HG02623 (cell line): ENCODE data around the gene CHMP1A.
"Not testable (repeated sequence)": the region's sequence is repeated elsewhere in the genome, so short reads cannot be mapped to it uniquely, and the experiment has no call there.

Source experiments
- ATAC-seq: cut with Tn5 transposase; IDR thresholded peaks from one replicate; pipeline ENCODE4 v1.9.1; 2021; ENCODE audit warnings: moderate library complexity; ENCODE audit not compliant: unreplicated experiment

Gene CHMP1A

GRCh38 chr16:89693289-89693731 is 35.8 kb upstream of the CHMP1A start:
- ATAC-seq = no peak

GRCh38 chr16:89691986-89692569 is 34.6 kb upstream of the CHMP1A start:
- ATAC-seq = no peak

DNA sequence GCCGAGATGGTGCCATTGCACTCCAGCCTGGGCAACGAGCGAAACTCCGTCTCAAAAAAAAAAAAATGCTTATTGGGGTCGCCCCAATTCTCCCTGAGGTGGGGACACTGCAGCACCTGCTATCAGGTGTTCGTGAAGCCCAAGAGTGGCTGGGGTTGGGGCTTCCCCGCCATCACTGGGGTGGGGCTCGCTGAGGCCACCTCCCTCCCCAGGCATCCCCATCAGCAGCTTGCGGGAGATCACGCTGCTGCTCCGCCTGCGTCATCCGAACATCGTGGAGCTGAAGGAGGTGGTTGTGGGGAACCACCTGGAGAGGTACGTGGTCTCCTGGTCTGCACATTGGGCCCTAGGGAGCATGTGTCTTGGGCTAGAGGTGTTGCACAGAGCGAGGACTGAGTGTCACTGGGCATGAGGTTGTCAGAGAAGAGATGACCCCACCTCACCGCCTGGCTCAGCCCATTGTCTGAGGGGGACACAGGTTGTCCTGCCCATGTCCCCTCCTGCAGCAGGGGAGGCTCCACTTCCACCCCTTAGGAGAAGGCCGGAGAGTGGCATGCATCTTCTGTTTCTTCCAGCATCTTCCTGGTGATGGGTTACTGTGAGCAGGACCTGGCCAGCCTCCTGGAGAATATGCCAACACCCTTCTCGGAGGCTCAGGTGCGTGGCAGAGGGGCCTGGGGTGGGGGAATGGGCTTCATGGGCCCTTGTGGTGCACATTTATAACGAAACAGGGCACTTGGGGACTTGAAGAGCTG is 33.9 kb upstream of the CHMP1A start:
- ATAC-seq = no peak

DNA sequence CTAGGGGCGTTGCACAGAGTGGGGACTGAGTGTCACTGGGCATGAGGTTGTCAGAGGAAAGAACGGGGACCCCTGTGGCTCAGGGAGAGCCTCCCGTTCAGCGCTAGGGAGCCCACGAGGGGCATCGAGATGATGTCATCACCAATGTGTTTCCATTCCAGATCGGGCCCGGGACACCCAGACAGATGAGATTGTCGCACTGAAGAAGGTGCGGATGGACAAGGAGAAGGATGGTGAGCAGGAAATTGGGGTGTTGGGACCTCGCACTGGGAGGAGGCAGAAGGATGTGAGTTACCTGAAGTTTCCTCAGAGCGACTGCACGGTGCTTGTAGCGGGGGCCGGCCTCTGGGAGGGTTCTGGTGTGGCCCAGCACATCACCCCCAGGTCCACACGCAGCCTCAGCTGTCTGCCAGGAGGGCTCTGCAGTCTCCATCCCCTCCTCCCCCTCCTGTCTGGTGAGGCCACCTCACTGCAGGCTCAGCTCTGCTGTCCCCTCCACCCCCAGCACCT is 32.9 kb upstream of the CHMP1A start:
- no peak for ATAC-seq

DNA sequence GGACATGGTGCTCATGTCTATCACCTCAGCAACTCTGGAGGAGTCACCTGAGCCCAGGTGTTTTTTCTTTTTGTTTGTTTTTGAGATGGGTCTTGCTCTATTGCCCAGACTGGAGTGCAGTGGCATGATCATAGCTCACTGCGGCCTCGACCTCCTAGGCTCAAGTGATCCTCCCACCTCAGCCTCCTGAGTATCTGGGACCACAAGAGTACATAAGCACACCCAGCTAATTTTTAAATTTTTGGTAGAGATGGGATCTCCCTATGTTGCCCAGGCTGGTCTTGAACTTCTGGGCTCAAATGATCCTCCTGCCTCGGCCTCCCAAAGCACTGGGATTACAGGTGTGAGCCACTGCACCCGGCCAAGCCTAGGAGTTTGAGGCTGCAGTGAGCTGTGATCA is 32.1 kb upstream of the CHMP1A start:
- ATAC-seq = not testable (repeated sequence)

GRCh38 chr16:89689142-89689541 is 31.6 kb upstream of the CHMP1A start:
- ATAC-seq = no peak

GRCh38 chr16:89688395-89688794 is 30.9 kb upstream of the CHMP1A start:
- no peak for ATAC-seq

- peak; percentile 22 for ATAC-seq
Observed at GRCh38 chr16:89687092-89687940, 29.8 kb upstream of the CHMP1A start.

DNA sequence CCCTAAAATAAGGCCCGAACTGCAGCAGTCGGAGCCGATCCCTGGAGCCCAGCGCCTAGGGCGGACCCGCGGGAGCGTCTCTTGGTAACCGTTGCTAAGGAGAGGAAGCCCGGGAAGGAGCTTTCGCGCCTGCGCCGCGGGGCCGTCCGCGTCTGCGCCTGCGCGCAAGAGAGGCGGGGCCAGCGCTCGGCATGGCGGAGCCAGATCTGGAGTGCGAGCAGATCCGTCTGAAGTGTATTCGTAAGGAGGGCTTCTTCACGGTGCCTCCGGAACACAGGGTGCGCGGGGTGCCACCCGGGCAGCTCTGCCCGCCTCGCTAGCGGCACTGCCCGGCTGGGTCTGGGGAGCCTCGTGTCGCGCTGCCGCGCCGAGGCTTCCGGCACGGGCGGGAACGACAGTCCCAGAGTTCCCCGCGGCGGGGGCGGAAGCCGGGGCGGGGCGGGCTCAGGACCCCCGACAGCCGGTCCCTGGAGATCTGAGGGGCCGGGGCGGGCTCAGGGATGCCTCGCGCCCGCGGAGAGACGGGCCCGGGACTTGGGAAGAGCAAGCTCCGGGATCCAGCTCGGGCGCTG is 29.1 kb upstream of the CHMP1A start, which contains the start of gene CDK10:
TSS of gene CDK10 (plus strand) at position 170 of the 572 bp plus-strand sequence. CDS start at position 192, 22 bp downstream.
- peak; percentile 75 for ATAC-seq

- ATAC-seq = no peak
Observed at GRCh38 chr16:89685916-89686315, 28.4 kb upstream of the CHMP1A start.

DNA sequence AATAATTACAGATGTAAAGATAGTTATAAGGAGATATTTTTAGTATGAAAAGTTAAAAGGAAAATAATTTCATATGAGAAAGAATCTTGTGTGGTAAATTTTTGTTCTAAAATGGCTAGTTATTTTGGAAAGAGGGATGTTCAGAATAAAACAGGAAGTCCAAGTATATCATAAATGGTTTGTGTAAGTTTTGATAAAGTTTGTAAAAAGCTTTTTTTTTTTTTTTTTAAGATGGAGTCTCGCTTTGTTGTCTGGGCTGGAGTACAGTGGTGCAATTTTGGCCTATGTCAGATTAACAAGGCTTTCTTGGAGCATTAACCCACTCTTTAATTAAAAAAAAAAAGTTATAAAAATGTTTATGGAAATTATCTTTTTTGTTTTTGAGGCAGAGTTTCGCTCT is 20.8 kb upstream of the CHMP1A start:
- ATAC-seq = no peak

DNA sequence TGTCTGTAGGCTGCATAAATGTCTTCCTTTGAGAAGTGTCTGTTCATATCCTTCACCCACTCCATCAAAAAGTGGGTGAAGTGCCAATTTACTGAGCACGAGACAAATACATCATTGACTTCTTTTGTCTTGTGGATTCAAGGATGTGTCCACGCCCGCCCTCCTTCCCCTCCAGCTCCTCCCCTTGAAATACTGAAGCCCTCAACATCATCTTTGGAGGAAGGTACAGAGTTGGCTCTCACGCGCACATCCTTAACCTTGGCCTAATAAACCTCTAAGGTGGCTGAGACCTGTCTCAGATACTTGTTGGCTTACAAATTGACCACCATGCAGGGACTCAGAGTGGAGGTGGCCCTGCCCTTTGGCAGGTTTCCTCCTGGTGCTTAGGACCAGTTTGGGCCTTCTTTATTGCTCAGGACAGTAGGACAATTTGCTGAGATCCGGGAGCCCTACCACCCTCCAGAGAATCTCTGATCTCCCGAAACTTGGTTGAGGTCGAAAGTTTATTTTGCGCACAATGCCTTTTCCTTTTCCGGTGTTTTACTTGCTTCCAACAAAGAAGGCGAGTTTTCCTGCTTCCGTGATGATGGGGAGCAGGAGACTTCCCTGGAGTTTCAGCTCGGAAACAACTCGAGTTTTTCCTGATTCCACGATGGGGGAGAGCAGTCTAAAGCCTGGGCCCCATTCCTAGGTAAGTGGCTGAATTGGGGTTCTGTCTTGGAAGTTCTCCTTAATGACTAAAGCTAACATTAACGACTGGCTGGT is 14.9 kb upstream of the CHMP1A start:
- no peak for ATAC-seq

DNA sequence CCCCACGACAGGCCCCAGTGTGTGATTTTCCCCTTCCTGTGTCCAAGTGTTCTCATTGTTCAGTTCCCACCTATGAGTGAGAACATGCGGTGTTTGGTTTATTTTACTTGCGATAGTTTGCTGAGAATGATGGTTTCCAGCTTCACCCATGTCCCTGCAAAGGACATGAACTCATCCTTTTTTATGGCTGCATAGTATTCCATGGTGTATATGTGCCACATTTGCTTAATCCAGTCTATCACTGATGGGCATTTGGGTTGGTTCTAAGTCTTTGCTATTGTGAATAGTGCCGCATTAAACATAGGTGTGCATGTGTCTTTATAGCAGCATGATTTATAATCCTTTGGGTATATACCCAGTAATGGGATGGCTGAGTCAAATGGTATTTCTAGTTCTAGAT is 14.1 kb upstream of the CHMP1A start:
- ATAC-seq = not testable (repeated sequence)

- ATAC-seq = no peak
Observed at GRCh38 chr16:89670496-89671431, 13.3 kb upstream of the CHMP1A start.

DNA sequence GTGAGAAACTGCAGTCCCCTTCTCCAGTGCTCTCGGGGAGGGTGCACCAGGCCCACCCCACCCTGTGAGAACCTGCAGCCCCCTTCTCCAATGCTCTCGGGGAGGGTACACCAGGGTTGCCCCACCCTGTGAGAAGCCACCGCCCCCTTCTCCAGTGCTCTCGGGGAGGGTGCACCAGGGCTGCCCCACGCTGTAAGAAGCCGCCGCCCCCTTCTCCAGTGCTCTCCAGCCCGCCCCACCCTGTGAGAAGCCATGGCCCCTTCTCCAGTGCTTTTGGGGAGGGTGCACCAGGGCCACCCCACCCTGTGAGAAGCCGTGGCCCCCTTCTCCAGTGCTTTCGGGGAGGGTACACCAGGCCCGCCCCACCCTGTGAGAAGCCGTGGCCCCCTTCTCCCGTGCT is 12.2 kb upstream of the CHMP1A start:
- no peak for ATAC-seq

- no peak for ATAC-seq
Observed at GRCh38 chr16:89668790-89669158, 11.3 kb upstream of the CHMP1A start.

GRCh38 chr16:89667633-89668032 is 10.1 kb upstream of the CHMP1A start:
- ATAC-seq = no peak

- not testable (repeated sequence) for ATAC-seq
Observed at GRCh38 chr16:89667000-89667399, 9.5 kb upstream of the CHMP1A start.

DNA sequence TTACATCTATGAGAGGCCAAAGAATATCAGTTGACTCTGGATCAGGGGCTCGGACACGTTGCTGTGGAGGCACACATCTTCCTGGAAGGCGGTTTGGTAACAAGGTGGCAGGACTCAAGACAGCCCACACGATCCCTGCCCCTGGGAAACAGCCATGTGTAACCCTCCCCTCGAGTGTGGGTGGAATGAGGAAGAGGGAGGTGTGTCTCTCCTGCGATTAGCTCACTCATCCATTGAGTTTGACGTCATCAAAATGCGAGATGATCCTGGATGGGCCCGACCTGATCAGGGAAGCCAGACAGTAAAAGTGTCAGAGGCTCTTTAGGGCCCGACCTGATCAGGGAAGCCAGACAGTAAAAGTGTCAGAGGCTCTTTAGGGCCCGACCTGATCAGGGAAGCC is 6.7 kb upstream of the CHMP1A start:
- not testable (repeated sequence) for ATAC-seq
